Sigmoid colon (tissue), 4 donors: ENCODE results near the gene TRIM66.

Experiments
- EP300 ChIP-seq, 4 donors: sonication (generic); formaldehyde crosslinking; IDR thresholded peaks; one replicate each; pipeline ENCODE4 v1.6.1; 2017; ENCODE audit warnings: antibody characterized with exemption in 4 of 4
- POLR2A ChIP-seq, 2 donors: fragments of 450-650 bp; IDR thresholded peaks; one replicate each; pipeline ENCODE4 v1.6.1; 2016; ENCODE audit warnings: antibody characterized with exemption in 2 of 2, mild to moderate bottlenecking in 2 of 2, moderate library complexity in 2 of 2
- POLR2AphosphoS5 ChIP-seq, 4 donors: sonication (generic); formaldehyde crosslinking; IDR thresholded peaks; one replicate each; pipeline ENCODE4 v1.6.1; 2017; ENCODE audit warnings: antibody characterized with exemption in 4 of 4
- TF ChIP-seq, protein P1 (sequence below), 4 experiments: fragments of 450-650 bp in 3 of 4; fragments of 200-600 bp in 1 of 4; IDR thresholded peaks; one replicate each; pipeline ENCODE4 v1.5.1; 2016 to 2019; ENCODE audit warnings: antibody characterized with exemption in 4 of 4, mild to moderate bottlenecking in 3 of 4, moderate library complexity in 2 of 4

- TF ChIP-seq, protein P1, sequence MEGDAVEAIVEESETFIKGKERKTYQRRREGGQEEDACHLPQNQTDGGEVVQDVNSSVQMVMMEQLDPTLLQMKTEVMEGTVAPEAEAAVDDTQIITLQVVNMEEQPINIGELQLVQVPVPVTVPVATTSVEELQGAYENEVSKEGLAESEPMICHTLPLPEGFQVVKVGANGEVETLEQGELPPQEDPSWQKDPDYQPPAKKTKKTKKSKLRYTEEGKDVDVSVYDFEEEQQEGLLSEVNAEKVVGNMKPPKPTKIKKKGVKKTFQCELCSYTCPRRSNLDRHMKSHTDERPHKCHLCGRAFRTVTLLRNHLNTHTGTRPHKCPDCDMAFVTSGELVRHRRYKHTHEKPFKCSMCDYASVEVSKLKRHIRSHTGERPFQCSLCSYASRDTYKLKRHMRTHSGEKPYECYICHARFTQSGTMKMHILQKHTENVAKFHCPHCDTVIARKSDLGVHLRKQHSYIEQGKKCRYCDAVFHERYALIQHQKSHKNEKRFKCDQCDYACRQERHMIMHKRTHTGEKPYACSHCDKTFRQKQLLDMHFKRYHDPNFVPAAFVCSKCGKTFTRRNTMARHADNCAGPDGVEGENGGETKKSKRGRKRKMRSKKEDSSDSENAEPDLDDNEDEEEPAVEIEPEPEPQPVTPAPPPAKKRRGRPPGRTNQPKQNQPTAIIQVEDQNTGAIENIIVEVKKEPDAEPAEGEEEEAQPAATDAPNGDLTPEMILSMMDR (IDR thresholded peaks at IDR 0.05): no peak
- no peak for TF ChIP-seq POLR2A (IDR thresholded peaks at IDR 0.05)
- no peak for TF ChIP-seq POLR2AphosphoS5 (IDR thresholded peaks at IDR 0.05)
- TF ChIP-seq EP300 (IDR thresholded peaks at IDR 0.05): no peak
Observed at GRCh38 chr11:8720352-8720751, 37.9 kb upstream of the TRIM66 start.
